Measurements from ENCODE around the gene RAB6D. TPM values are rescaled to one million over a fixed set of nuclear protein-coding genes. Genes with fewer than 3 reads are reported as not detected.
"Not testable (repeated sequence)": the region's sequence is repeated elsewhere in the genome, so short reads cannot be mapped to it uniquely, and the experiment has no call there.

Gene RAB6D
- total RNA-seq (2021) = 0.18 TPM in 1 of 2 replicates, not detected in the other
- long read RNA-seq = 0 reads

- not testable (repeated sequence) for H3K9me3 Mint-ChIP-seq; H3K9me3 ChIP-seq (ENCODE audit: control insufficient read depth, low read depth, low read length); H2BK15ac ChIP-seq (ENCODE audit: low read depth, low read length); H3K27me3 ChIP-seq (ENCODE audit: insufficient read depth, low read length); H3K9ac ChIP-seq (ENCODE audit: extremely low read depth, insufficient read length, low read length); H4K5ac ChIP-seq (ENCODE audit: insufficient read length, low read depth, low read length); H3K56ac ChIP-seq (ENCODE audit: insufficient read length, low read depth, low read length); H3K18ac ChIP-seq (ENCODE audit: insufficient read length, low read depth, low read length); H3K23me2 ChIP-seq (ENCODE audit: insufficient read length, low read depth, low read length, poor library complexity, severe bottlenecking); H4K8ac ChIP-seq (replicated peaks; ENCODE audit: insufficient read length, low read depth, low read length); H3K14ac ChIP-seq (ENCODE audit: insufficient read depth, low read length); H3K4ac ChIP-seq (ENCODE audit: low read depth, low read length); H3K79me2 ChIP-seq (ENCODE audit: insufficient read depth, low read length); H3K4me1 ChIP-seq (ENCODE audit: insufficient read depth, low read length); H3K27ac Mint-ChIP-seq; H4K20me1 ChIP-seq (ENCODE audit: control insufficient read depth, insufficient read depth, insufficient read length); H3K27ac ChIP-seq (ENCODE audit: insufficient read length, low read depth, low read length); H3T11ph ChIP-seq (ENCODE audit: low read length); H2AFZ ChIP-seq (ENCODE audit: low read length); H2BK120ac ChIP-seq (ENCODE audit: low read depth, low read length, poor library complexity, severe bottlenecking); H3K23ac ChIP-seq (ENCODE audit: insufficient read length, low read depth, low read length); H3K36me3 Mint-ChIP-seq (ENCODE audit: insufficient read depth in 1 of 3, low read depth in 3 of 3); H4K91ac ChIP-seq (ENCODE audit: insufficient read length, low read depth, low read length); H2BK5ac ChIP-seq (ENCODE audit: insufficient read length, low read length); H2BK20ac ChIP-seq (ENCODE audit: low read depth, low read length, poor library complexity, severe bottlenecking); H2BK12ac ChIP-seq (ENCODE audit: insufficient read length, low read depth, low read length); H2AK5ac ChIP-seq (ENCODE audit: insufficient read length, low read length); H3K79me1 ChIP-seq (ENCODE audit: insufficient read depth, low read depth, low read length, poor library complexity, severe bottlenecking)
- peak within 1 kb of the TSS; percentile 51 for H3K4me2 ChIP-seq (ENCODE audit: insufficient read depth, insufficient read length, low read length)
- no CpG with 5 or more reads among the region's 50 CpGs for WGBS (ENCODE audit: extremely low coverage, insufficient read length, low lambda C conversion rate)
- Mint-ChIP-seq H3K27me3 (ENCODE audit: low read depth) (peaks cover 64% of the 10 kb centered on the region), H3K4me1 (peaks cover 4 to 15% of the 10 kb centered on the region in 2 experiments), H3K4me3 (peak within 1 kb of the TSS; percentile 42 to 68)
- DNase-seq = peak; percentile 40
These were observed at the start of gene RAB6D for GRCh38 chr2:131363703-131364186. TSS of gene RAB6D (minus strand) at chr2:131364168. CDS start at chr2:131363720, 448 bp downstream.

All from H9 (cell line).